Fibroblast of pulmonary artery (primary cell): ENCODE measurements around the gene NLRP5.
A peak's percentile ranks its signal among the peaks of the same experiment; 100 is the strongest.
"Not testable (repeated sequence)": the region's sequence is repeated elsewhere in the genome, so short reads cannot be mapped to it uniquely, and the experiment has no call there.

ENCODE experiments used
- DNase-seq: peaks from one replicate; pipeline ENCODE4 v3.0.0-alpha.2; 2010; ENCODE audit warnings: low read depth
- H3K4me3 ChIP-seq: replicated peaks from 2 replicates; pipeline ENCODE4 v1.5.1; 2011; ENCODE audit warnings: low read depth, mild to moderate bottlenecking, control low read depth, low read length, moderate library complexity
- CTCF ChIP-seq: IDR thresholded peaks from 2 replicates; pipeline ENCODE4 v1.5.1; 2011; ENCODE audit warnings: mild to moderate bottlenecking, control low read depth, low read length, inconsistent platforms; ENCODE audit errors: missing control alignments

The NLRP5 gene

GRCh38 chr19:56105090-56105701 is 118.6 kb downstream of the NLRP5 start:
- DNase-seq: peak; percentile 57
- peak; percentile 51 for TF ChIP-seq CTCF
- H3K4me3 ChIP-seq: no peak overlapping the region

- H3K4me3 ChIP-seq, DNase-seq: not testable (repeated sequence)
These were observed 119.3 kb downstream of the NLRP5 start for GRCh38 chr19:56105831-56106396.

GRCh38 chr19:56106397-56106849 is 119.8 kb downstream of the NLRP5 start:
- no peak for DNase-seq
- no peak overlapping the region for H3K4me3 ChIP-seq
- TF ChIP-seq CTCF: no peak

- no peak for TF ChIP-seq CTCF
- DNase-seq: no peak
- H3K4me3 ChIP-seq: no peak overlapping the region
These were observed 120.4 kb downstream of the NLRP5 start for GRCh38 chr19:56106993-56107392.

- TF ChIP-seq CTCF: no peak
- no peak overlapping the region for H3K4me3 ChIP-seq
- DNase-seq: no peak
These were observed 121.2 kb downstream of the NLRP5 start for GRCh38 chr19:56107626-56108351.

GRCh38 chr19:56108447-56109195 is 122.0 kb downstream of the NLRP5 start:
- TF ChIP-seq CTCF: no peak
- peak; percentile 76 for DNase-seq
- H3K4me3 ChIP-seq: peak overlapping the region; percentile 21

- peak; percentile 34 for DNase-seq
- peak overlapping the region; percentile 21 for H3K4me3 ChIP-seq
- TF ChIP-seq CTCF: no peak
These were observed 122.7 kb downstream of the NLRP5 start for GRCh38 chr19:56109226-56109625.
